ENCODE data around the gene AGTPBP1. TPM values are rescaled to one million over a fixed set of nuclear protein-coding genes. Genes with fewer than 3 reads are reported as not detected.
"Not testable (repeated sequence)": the region's sequence is repeated elsewhere in the genome, so short reads cannot be mapped to it uniquely, and the experiment has no call there.

Gene AGTPBP1, protein sequence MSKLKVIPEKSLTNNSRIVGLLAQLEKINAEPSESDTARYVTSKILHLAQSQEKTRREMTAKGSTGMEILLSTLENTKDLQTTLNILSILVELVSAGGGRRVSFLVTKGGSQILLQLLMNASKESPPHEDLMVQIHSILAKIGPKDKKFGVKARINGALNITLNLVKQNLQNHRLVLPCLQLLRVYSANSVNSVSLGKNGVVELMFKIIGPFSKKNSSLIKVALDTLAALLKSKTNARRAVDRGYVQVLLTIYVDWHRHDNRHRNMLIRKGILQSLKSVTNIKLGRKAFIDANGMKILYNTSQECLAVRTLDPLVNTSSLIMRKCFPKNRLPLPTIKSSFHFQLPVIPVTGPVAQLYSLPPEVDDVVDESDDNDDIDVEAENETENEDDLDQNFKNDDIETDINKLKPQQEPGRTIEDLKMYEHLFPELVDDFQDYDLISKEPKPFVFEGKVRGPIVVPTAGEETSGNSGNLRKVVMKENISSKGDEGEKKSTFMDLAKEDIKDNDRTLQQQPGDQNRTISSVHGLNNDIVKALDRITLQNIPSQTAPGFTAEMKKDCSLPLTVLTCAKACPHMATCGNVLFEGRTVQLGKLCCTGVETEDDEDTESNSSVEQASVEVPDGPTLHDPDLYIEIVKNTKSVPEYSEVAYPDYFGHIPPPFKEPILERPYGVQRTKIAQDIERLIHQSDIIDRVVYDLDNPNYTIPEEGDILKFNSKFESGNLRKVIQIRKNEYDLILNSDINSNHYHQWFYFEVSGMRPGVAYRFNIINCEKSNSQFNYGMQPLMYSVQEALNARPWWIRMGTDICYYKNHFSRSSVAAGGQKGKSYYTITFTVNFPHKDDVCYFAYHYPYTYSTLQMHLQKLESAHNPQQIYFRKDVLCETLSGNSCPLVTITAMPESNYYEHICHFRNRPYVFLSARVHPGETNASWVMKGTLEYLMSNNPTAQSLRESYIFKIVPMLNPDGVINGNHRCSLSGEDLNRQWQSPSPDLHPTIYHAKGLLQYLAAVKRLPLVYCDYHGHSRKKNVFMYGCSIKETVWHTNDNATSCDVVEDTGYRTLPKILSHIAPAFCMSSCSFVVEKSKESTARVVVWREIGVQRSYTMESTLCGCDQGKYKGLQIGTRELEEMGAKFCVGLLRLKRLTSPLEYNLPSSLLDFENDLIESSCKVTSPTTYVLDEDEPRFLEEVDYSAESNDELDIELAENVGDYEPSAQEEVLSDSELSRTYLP
- 10 to 100 TPM; 22.8 to 27.7 (median 26.1) TPM for polyA plus RNA-seq (ENCODE audit: insufficient read length in 3 of 3)
- long read RNA-seq, donor 1, full-length matches to known transcripts, result 2 of 2 reads
- long read RNA-seq, donor 1, partial matches to known transcripts, result 0 of 2 reads
- long read RNA-seq, donor 1, other reads (novel, unspliced or antisense), result 0 of 2 reads
- long read RNA-seq, donor 2, partial matches to known transcripts, result 7 of 7 reads
- long read RNA-seq, donor 2, other reads (novel, unspliced or antisense), result 0 of 7 reads
- long read RNA-seq, donor 3, full-length matches to known transcripts, result 2 of 7 reads
- long read RNA-seq, donor 3, partial matches to known transcripts, result 5 of 7 reads
- long read RNA-seq, donor 3, other reads (novel, unspliced or antisense), result 0 of 7 reads
- long read RNA-seq, donor 4, full-length matches to known transcripts, result 1 of 1 reads
- long read RNA-seq, donor 4, partial matches to known transcripts, result 0 of 1 reads
- long read RNA-seq, donor 4, other reads (novel, unspliced or antisense), result 0 of 1 reads
- long read RNA-seq, donor 5, result 0 reads
- long read RNA-seq, donor 6, result 0 reads
- long read RNA-seq, donor 7, full-length matches to known transcripts, result 3 of 23 reads
- long read RNA-seq, donor 7, partial matches to known transcripts, result 20 of 23 reads
- long read RNA-seq, donor 7, other reads (novel, unspliced or antisense), result 0 of 23 reads
- long read RNA-seq, donor 8, result 0 reads
- long read RNA-seq, donor 9, full-length matches to known transcripts, result 3 of 8 reads
- long read RNA-seq, donor 9, partial matches to known transcripts, result 5 of 8 reads
- long read RNA-seq, donor 9, other reads (novel, unspliced or antisense), result 0 of 8 reads
- long read RNA-seq, donor 10, partial matches to known transcripts, result 6 of 6 reads
- long read RNA-seq, donor 10, other reads (novel, unspliced or antisense), result 0 of 6 reads
- long read RNA-seq, donor 11, partial matches to known transcripts, result 5 of 5 reads
- long read RNA-seq, donor 11, other reads (novel, unspliced or antisense), result 0 of 5 reads
- long read RNA-seq, donor 12, full-length matches to known transcripts, result 4 of 9 reads
- long read RNA-seq, donor 12, partial matches to known transcripts, result 5 of 9 reads
- long read RNA-seq, donor 12, other reads (novel, unspliced or antisense), result 0 of 9 reads
- long read RNA-seq, donor 13, full-length matches to known transcripts, result 2 of 2 reads
- long read RNA-seq, donor 13, partial matches to known transcripts, result 0 of 2 reads
- long read RNA-seq, donor 13, other reads (novel, unspliced or antisense), result 0 of 2 reads
- long read RNA-seq, donor 14, result 0 reads
- long read RNA-seq, donor 15, result 0 reads
- long read RNA-seq, donor 16, result 0 reads

DNA sequence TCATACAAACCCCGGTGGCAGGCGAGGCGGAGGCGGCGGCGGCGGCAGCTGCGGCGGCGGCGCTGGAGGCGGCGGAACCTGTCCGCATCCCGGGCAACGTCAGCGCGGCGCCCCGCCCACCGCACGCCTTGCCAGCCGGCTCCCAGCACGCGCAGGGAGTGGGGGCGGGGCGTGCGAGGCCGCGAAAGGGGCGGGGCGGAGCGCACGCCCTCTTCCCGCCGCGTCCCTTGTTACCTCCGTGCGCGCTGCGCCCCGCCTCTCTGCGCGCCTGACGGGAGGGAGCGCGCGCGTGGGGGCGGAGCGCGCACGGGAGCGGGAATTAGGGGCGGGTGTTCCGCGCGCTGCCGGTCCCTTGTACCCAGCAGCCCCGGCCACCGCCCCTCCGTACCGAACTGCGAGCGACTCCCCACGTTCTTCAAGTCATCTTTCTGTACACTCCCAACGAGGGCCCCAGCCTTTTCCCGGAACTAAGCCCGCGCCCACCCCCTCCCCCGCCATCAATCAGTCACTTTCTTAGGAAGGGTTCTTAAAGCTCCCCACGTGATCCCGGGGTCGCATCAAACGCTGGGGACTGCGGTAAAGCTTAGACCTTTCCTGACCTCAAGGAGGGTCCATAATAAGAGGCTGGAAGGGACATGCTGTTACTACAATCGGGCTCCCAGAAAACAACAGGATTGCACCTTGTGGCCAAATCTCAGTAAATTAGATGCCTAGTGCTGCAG, at the start of gene AGTPBP1:
Gene AGTPBP1 (minus strand): TSS at position 80 of the 722 bp plus-strand sequence. CDS start 29,421 bp downstream, outside the sequence.
- peak; percentile 95 for DNase-seq

DNA sequence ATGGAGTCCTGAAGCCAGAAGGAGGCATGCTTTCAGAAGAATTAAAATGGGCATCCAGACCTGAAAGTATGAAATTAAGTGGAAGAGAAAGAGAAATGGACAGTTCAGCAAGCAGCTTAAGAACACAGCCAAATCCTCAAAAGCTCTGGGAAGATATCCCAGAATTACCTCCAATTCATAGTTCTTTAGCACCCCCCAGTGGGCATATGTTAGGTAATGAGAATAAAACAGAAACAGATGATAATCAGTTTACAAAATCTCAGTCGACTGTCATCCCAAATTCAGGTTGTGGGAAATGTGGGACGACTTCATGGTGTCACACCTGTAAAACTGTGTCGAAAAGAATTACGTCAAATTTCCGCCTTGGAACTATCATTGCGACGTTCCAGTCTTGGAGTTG, 44.4 kb upstream of the AGTPBP1 start:
- not testable (repeated sequence) for DNase-seq

- DNase-seq, result not testable (repeated sequence)
These were observed 32.1 kb upstream of the AGTPBP1 start for GRCh38 chr9:85773844-85774243.

DNA sequence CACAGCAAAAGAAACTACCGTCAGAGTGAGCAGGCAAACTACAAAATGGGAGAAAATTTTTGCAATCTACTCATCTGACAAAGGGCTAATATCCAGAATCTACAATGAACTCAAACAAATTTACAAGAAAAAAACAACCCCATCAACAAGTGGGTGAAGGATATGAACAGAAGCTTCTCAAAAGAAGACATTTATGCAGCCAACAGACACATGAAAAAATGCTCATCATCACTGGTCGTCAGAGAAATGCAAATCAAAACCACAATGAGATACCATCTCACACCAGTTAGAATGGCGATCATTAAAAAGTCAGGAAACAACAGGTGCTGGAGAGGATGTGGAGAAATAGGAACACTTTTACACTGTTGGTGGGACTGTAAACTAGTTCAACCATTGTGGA, 20.0 kb upstream of the AGTPBP1 start:
- DNase-seq, result not testable (repeated sequence)

GRCh38 chr9:85757716-85758115, 16.0 kb upstream of the AGTPBP1 start:
- not testable (repeated sequence) for DNase-seq

GRCh38 chr9:85756216-85756615, 14.5 kb upstream of the AGTPBP1 start:
- not testable (repeated sequence) for DNase-seq

DNA sequence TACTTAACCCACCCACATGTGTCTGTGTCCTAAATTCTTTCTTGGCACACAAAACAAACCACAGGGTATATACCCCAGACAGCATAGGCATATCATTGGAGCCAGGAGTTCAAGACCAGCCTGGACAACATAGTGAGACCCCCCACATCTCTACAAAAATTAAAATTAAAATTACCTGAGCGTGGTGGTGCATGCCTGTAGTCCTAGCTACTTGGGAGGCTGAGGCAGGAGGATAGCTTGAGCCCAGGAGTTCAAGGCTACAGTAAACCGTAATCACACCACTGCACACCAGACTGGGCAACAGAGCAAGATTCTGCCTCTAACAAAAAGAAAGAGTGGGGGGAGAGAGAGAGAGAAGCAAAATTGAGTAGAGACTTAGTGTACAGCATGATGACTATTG, 4.6 kb upstream of the AGTPBP1 start:
- DNase-seq, result no peak

GRCh38 chr9:85745203-85745602, 3.4 kb upstream of the AGTPBP1 start:
- DNase-seq, result no peak

- DNase-seq, result no peak
These were observed 2.7 kb upstream of the AGTPBP1 start for GRCh38 chr9:85744480-85744879.

DNA sequence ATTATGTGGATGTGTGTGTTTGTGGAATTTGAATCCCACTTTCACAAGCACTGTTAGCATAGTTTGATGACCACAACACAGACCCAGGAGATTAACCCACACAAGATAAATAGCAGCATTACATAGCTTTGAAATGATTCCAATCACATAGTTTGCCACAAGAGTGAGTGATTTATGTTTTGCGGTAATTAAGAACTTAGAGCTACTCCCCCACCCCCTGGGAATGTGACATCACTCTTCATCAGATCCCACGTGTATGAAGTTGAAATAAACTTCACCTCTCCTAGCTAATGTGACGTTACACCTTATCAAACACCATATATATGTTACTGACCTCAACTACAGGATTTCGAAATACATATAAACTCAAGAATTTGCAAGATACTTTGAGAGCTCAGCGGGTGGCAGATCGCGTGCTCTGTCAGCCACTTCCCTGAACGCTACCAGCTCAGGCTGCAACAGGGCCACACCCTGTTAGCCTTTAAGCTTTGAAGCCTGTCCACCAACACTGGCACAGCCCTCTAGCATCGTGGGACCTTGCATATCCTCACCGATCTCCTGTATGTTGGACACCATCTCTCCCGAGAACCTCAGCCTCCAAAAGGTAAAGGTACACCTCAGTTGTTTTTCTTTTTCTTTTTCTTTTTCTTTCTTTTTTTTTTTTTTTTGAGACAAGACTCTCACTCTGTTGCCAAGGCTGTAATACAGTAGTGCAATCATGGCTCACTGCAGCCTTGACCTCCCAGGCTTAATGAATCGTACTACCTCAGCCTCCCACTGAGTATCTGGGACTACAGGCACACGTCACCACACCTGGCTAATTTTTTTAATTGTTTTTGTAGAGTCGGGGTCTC, 1.7 kb upstream of the AGTPBP1 start:
- no peak for DNase-seq

DNA sequence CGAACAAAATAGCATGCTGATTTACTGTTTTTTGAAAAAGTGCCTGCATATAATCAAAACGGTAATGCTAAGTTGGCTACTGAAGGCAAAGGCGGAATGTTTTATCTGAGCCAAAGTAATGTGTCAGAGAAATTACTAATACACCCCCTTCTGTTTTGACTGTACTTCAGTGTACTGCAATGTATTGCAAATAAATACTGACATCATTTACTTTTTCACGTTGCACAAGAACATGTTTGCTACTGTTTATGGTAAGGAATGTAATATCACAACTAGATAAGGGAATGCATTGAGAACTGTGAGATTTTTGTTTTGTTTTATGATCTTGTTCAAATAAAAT, 813 bp upstream of the AGTPBP1 start:
- DNase-seq, result no peak

GRCh38 chr9:85741095-85741874, 469 bp downstream of the AGTPBP1 start:
- peak; percentile 50 for DNase-seq

GRCh38 chr9:85740787-85741094, 1.0 kb downstream of the AGTPBP1 start:
- no peak for DNase-seq

DNA sequence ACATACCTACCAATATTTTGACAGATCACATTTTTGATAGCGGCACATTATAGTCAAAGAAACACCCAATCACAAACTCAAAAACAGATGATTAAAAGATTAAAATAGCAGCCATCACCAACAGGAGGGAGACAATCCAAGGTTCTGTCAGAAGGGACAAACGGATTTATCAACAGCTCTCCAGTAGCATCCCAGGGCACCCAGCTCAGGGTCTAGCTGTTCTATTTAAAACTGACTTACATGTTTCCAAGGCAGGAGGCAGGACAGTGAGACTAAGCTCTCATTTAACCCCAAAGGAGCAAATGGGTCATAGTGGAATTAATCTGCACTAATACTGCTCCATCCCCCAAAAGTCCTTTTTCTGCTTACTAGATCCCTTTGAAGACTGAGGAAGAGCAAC, 3.2 kb downstream of the AGTPBP1 start:
- no peak for DNase-seq

GRCh38 chr9:85737671-85738070, 4.1 kb downstream of the AGTPBP1 start:
- DNase-seq, result no peak

- no peak for DNase-seq
These were observed 10.7 kb downstream of the AGTPBP1 start for GRCh38 chr9:85730916-85731630.
